Smooth muscle cell (in vitro differentiated cells): ENCODE results near the gene TRAK2. TPM values are rescaled to one million over a fixed set of nuclear protein-coding genes. Genes with fewer than 3 reads are reported as not detected.

ENCODE experiments used
- DNase-seq: peaks from one replicate; lab custom pipeline; 2025; ENCODE audit not compliant: unreplicated experiment; lab: John Stamatoyannopoulos, UW
- H2AFZ ChIP-seq: fragments of 200-600 bp; sonication (generic); 2 replicates; pipeline ENCODE4 v1.6.0; 2016; ENCODE audit warnings: antibody characterized with exemption, low read depth, mild to moderate bottlenecking
- H3F3A ChIP-seq: fragments of 200-600 bp; sonication (generic); 2 replicates; pipeline ENCODE4 v1.6.0; 2017; ENCODE audit warnings: antibody characterized with exemption, low read depth
- H3K27ac ChIP-seq: fragments of 200-600 bp; sonication (generic); 2 replicates; pipeline ENCODE4 v1.5.1; 2016; ENCODE audit warnings: low read depth, mild to moderate bottlenecking
- H3K27me3 ChIP-seq: fragments of 200-600 bp; sonication (generic); 2 replicates; pipeline ENCODE4 v1.6.1; 2016; ENCODE audit warnings: low read depth, mild to moderate bottlenecking
- H3K36me3 ChIP-seq: fragments of 200-600 bp; sonication (generic); 2 replicates; pipeline ENCODE4 v1.5.1; 2016; ENCODE audit warnings: low read depth
- H3K4me1 ChIP-seq: fragments of 200-600 bp; sonication (generic); 2 replicates; pipeline ENCODE4 v1.5.1; 2016; ENCODE audit warnings: low read depth
- H3K4me2 ChIP-seq: fragments of 200-600 bp; sonication (generic); 2 replicates; pipeline ENCODE4 v1.6.0; 2016; ENCODE audit warnings: mild to moderate bottlenecking
- H3K4me3 ChIP-seq: fragments of 200-600 bp; sonication (generic); 2 replicates; pipeline ENCODE4 v1.5.1; 2016; ENCODE audit warnings: mild to moderate bottlenecking
- H3K79me2 ChIP-seq: fragments of 200-600 bp; sonication (generic); 2 replicates; pipeline ENCODE4 v1.6.0; 2016; ENCODE audit warnings: low read depth, mild to moderate bottlenecking
- H3K9ac ChIP-seq: fragments of 200-600 bp; sonication (generic); 2 replicates; pipeline ENCODE4 v1.6.0; 2016; ENCODE audit warnings: low read depth
- H3K9me3 ChIP-seq: fragments of 200-600 bp; sonication (generic); replicated peaks from 2 replicates; pipeline ENCODE4 v1.5.1; 2016; ENCODE audit warnings: low read depth
- H4K20me1 ChIP-seq: fragments of 200-600 bp; sonication (generic); 2 replicates; pipeline ENCODE4 v1.6.0; 2016; ENCODE audit warnings: low read depth
- CTCF ChIP-seq: fragments of 200-600 bp; sonication (generic); IDR thresholded peaks from 2 replicates; pipeline ENCODE4 v1.5.1; 2017; ENCODE audit warnings: borderline replicate concordance, mild to moderate bottlenecking, antibody characterized with exemption; ENCODE audit not compliant: insufficient read depth, poor library complexity, severe bottlenecking
- WGBS: methylation state at CpG from one replicate; pipeline ENCODE4 v1.1.7; 2016; ENCODE audit warnings: low lambda C conversion rate; 5-methylcytosine and 5-hydroxymethylcytosine counted together
- polyA plus RNA-seq: library from polyadenylated mRNA; unstranded; fragments of >200 nt; fragmentation: Nextera tagmentation; extraction: Ambion mirVana; gene quantifications from 2 replicates; pipeline ENCODE4 v1.2.1, GENCODE V29; 2016
- total RNA-seq: library from RNA; depleted of rRNA; stranded (reverse); fragments of >200 nt; gene quantifications from 2 replicates; pipeline ENCODE4 v1.2.3, GENCODE V29; 2014

Gene TRAK2
- total and polyA plus RNA-seq, 2 experiments from 2014 or later = 6.3 to 15.7 TPM

DNA sequence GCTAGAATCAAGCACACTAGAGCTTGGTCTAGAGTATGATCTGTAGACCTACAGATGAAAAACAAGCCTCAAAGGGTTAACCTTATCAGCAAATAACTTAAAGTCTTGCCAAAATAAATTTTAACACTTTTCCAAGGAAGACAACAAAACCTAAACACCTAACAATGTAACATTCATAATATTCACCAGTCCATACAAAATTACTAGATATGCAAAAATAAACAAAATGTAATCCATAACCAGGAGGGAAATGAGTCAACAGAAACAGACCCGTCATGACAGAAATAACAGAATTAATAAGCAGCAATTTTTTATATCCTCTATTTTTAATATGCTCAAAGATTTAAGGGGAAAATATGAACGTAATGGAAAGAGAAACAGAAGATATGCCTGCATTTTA is 36.1 kb downstream of the TRAK2 start:
- Histone ChIP-seq H3K4me2 (no peak overlapping the region), H3F3A (no peaks in the 10 kb centered on the region), H3K9ac (no peak overlapping the region), H2AFZ (no peak overlapping the region), H4K20me1 (peaks cover 46% of the 10 kb centered on the region), H3K36me3 (no peaks in the 10 kb centered on the region), H3K79me2 (peaks cover 39% of the 10 kb centered on the region), H3K27me3 (no peaks in the 10 kb centered on the region), H3K27ac (no peak overlapping the region), H3K4me3 (no peak overlapping the region), H3K4me1 (peaks cover 5% of the 10 kb centered on the region), H3K9me3 (no peaks in the 10 kb centered on the region)
- 62% methylated on average over 2 of the region's 2 CpGs for WGBS
- DNase-seq = no peak
- no peak for TF ChIP-seq CTCF

- Histone ChIP-seq H2AFZ (no peak overlapping the region), H3K9me3 (no peaks in the 10 kb centered on the region), H3K27me3 (no peaks in the 10 kb centered on the region), H3K9ac (no peak overlapping the region), H4K20me1 (peaks cover 42% of the 10 kb centered on the region), H3K4me2 (peak overlapping the region; percentile 43), H3K4me3 (no peak overlapping the region), H3K4me1 (peaks cover 5% of the 10 kb centered on the region), H3K79me2 (peaks cover 39% of the 10 kb centered on the region), H3K27ac (no peak overlapping the region), H3F3A (no peaks in the 10 kb centered on the region), H3K36me3 (no peaks in the 10 kb centered on the region)
- TF ChIP-seq CTCF = no peak
- no peak for DNase-seq
- WGBS = 41% methylated on average over 3 of the region's 3 CpGs
Observed at GRCh38 chr2:201414099-201415023, 36.9 kb downstream of the TRAK2 start.

DNA sequence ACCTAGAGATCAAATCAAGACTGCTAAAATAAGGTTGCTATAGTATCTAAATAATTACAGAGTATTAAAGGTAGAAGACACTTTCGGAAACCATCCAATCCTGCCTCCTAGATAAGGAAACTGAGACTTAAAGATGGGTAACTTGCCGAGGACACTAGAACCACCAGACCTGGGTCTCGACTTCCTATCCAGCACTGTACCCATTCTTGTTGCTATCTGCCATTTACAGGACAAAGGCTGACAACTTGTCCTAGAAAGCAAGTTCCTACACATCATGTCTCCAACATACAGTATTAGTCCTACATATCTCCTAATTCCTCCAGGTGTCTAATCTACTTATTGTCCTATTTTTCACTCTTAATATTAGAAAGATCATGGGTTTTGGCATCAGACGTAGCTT is 37.7 kb downstream of the TRAK2 start:
- 71% methylated on average over 4 of the region's 4 CpGs for WGBS
- no peak for TF ChIP-seq CTCF
- H3K36me3 ChIP-seq = no peaks in the 10 kb centered on the region
- no peak overlapping the region for H3K27ac ChIP-seq
- no peaks in the 10 kb centered on the region for H3K9me3 ChIP-seq
- H3K9ac ChIP-seq = no peak overlapping the region
- no peak for DNase-seq
- H3K27me3 ChIP-seq = no peaks in the 10 kb centered on the region
- no peak overlapping the region for H3K4me2 ChIP-seq
- no peak overlapping the region for H3K4me3 ChIP-seq
- H3F3A ChIP-seq = no peaks in the 10 kb centered on the region
- peaks cover 38% of the 10 kb centered on the region for H3K79me2 ChIP-seq
- H2AFZ ChIP-seq = no peak overlapping the region
- peaks cover 5% of the 10 kb centered on the region for H3K4me1 ChIP-seq
- peaks cover 42% of the 10 kb centered on the region for H4K20me1 ChIP-seq

DNA sequence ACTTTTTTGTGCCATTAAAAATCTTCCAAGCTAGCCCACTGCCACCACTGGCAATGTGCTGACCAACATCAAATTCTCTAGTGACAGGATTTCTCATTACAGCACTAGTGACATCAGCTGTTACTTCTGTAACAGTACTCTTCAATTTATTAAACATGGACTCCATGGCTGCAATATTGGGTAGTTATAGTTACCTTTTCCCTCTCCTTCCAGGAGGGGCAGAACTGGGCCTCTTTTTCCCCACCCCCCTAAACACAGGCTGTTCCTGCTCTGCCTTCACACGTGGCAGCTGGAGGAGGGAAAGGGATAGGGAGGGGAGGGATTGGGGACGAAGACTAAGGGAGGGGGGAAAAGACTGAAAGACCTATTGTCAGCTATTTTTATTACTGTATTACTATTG is 38.1 kb downstream of the TRAK2 start:
- Histone ChIP-seq H3F3A (no peaks in the 10 kb centered on the region), H4K20me1 (peaks cover 40% of the 10 kb centered on the region), H3K9me3 (no peaks in the 10 kb centered on the region), H3K27me3 (no peaks in the 10 kb centered on the region), H2AFZ (no peak overlapping the region), H3K27ac (no peak overlapping the region), H3K4me3 (no peak overlapping the region), H3K36me3 (no peaks in the 10 kb centered on the region), H3K4me2 (no peak overlapping the region), H3K9ac (no peak overlapping the region), H3K79me2 (peaks cover 34% of the 10 kb centered on the region), H3K4me1 (peaks cover 5% of the 10 kb centered on the region)
- no peak for DNase-seq
- no peak for TF ChIP-seq CTCF
- 58% methylated on average over 2 of the region's 2 CpGs for WGBS
